ENCODE data around the gene TMPRSS3. TPM values are rescaled to one million over a fixed set of nuclear protein-coding genes. Genes with fewer than 3 reads are reported as not detected.

Gene TMPRSS3
- total RNA-seq, 1 donor from 2014 or later: 4.1 TPM

GRCh38 chr21:42332557-42333317 lies 63.1 kb downstream of the TMPRSS3 start:
- no peak for DNase-seq (ENCODE audit: low read depth)
- Histone ChIP-seq H3K27me3 (ENCODE audit: control insufficient read depth, insufficient read depth, low read length) (peaks cover 7% of the 10 kb centered on the region), H3K36me3 (ENCODE audit: control insufficient read depth, insufficient read depth, low read length) (no peaks in the 10 kb centered on the region), H3K4me3 (ENCODE audit: low read depth, low read length) (no peak overlapping the region)
- TF ChIP-seq CTCF (IDR thresholded peaks at IDR 0.05; ENCODE audit: insufficient read depth, low read length, poor library complexity, severe bottlenecking): no peak

GRCh38 chr21:42331660-42332059 lies 64.2 kb downstream of the TMPRSS3 start:
- TF ChIP-seq CTCF (IDR thresholded peaks at IDR 0.05; ENCODE audit: insufficient read depth, low read length, poor library complexity, severe bottlenecking): no peak
- no peak for DNase-seq (ENCODE audit: low read depth)
- Histone ChIP-seq H3K27me3 (ENCODE audit: control insufficient read depth, insufficient read depth, low read length) (peaks cover 7% of the 10 kb centered on the region), H3K4me3 (ENCODE audit: low read depth, low read length) (no peak overlapping the region), H3K36me3 (ENCODE audit: control insufficient read depth, insufficient read depth, low read length) (no peaks in the 10 kb centered on the region)

- no peaks in the 10 kb centered on the region for H3K36me3 ChIP-seq (ENCODE audit: control insufficient read depth, insufficient read depth, low read length)
- TF ChIP-seq CTCF (IDR thresholded peaks at IDR 0.05; ENCODE audit: insufficient read depth, low read length, poor library complexity, severe bottlenecking): no peak
- peaks cover 4% of the 10 kb centered on the region for H3K27me3 ChIP-seq (ENCODE audit: control insufficient read depth, insufficient read depth, low read length)
- no peak for DNase-seq (ENCODE audit: low read depth)
- H3K4me3 ChIP-seq (ENCODE audit: low read depth, low read length): no peak overlapping the region
Observed at GRCh38 chr21:42330380-42331371, 65.2 kb downstream of the TMPRSS3 start.

GRCh38 chr21:42324896-42325295 lies 71.0 kb downstream of the TMPRSS3 start:
- peaks cover 4% of the 10 kb centered on the region for H3K27me3 ChIP-seq (ENCODE audit: control insufficient read depth, insufficient read depth, low read length)
- H3K4me3 ChIP-seq (ENCODE audit: low read depth, low read length): no peak overlapping the region
- H3K36me3 ChIP-seq (ENCODE audit: control insufficient read depth, insufficient read depth, low read length): no peaks in the 10 kb centered on the region
- TF ChIP-seq CTCF (IDR thresholded peaks at IDR 0.05; ENCODE audit: insufficient read depth, low read length, poor library complexity, severe bottlenecking): no peak
- DNase-seq (ENCODE audit: low read depth): no peak

Other genes with a start within 250 kb of the TMPRSS3 start
- gene ABCG1, start 176.9 kb downstream of the TMPRSS3 start, total RNA-seq: 3.6 and 5.4 TPM in 2 replicates
- gene TFF3, start 80.6 kb downstream of the TMPRSS3 start, total RNA-seq: 0.17 and 0.21 TPM in 2 replicates
- gene TFF2, start 45.1 kb downstream of the TMPRSS3 start, total RNA-seq: not detected in 2 replicates
- gene TFF1, start 29.5 kb downstream of the TMPRSS3 start, total RNA-seq: not detected in 2 replicates
- gene UBASH3A, start 7.8 kb upstream of the TMPRSS3 start, total RNA-seq: not detected in 2 replicates
- 0.29 and 1.6 TPM in 2 replicates for gene RSPH1, start 100.2 kb upstream of the TMPRSS3 start, total RNA-seq
- 29.3 and 34.2 TPM in 2 replicates for gene SLC37A1, start 117.8 kb upstream of the TMPRSS3 start, total RNA-seq